ENCODE results near the gene SGIP1.

Gene SGIP1

GRCh38 chr1:66685670-66686069 lies 151.7 kb downstream of the SGIP1 start:
- Histone ChIP-seq H3K4me1 (ENCODE audit: insufficient read depth, low read length, severe bottlenecking) (no peaks in the 10 kb centered on the region), H3K9me2 (ENCODE audit: low read depth, low read length) (no peaks in the 10 kb centered on the region), H3K27ac (ENCODE audit: low read depth, low read length, poor library complexity, severe bottlenecking) (no peak overlapping the region), H2AFZ (ENCODE audit: low read length) (no peak overlapping the region), H3K36me3 (ENCODE audit: insufficient read depth, low read length) (no peaks in the 10 kb centered on the region), H3K9ac (ENCODE audit: low read length) (no peak overlapping the region), H3K9me3 (ENCODE audit: low read length) (peaks cover 4% of the 10 kb centered on the region; the same call in 1 of the 2 replicates), H3K4me2 (ENCODE audit: low read length) (no peak overlapping the region), H3K79me2 (ENCODE audit: insufficient read depth, low read length) (no peaks in the 10 kb centered on the region), H4K20me1 (ENCODE audit: insufficient read depth, low read length) (no peaks in the 10 kb centered on the region), H3K4me3 (ENCODE audit: low read depth, low read length, poor library complexity, severe bottlenecking) (no peak overlapping the region), H3K27me3 (ENCODE audit: insufficient read depth, low read length) (peaks cover 6% of the 10 kb centered on the region; the same call in 1 of the 2 replicates), H3F3A (ENCODE audit: insufficient read depth, low read length) (no peaks in the 10 kb centered on the region)
- TF ChIP-seq EZH2 (IDR thresholded peaks at IDR 0.05; ENCODE audit: borderline replicate concordance, low read length), result no peak
- no peak for TF ChIP-seq CTCF (IDR thresholded peaks at IDR 0.05; ENCODE audit: low read length)

- H3K27ac ChIP-seq (ENCODE audit: low read depth, low read length, poor library complexity, severe bottlenecking), result no peak overlapping the region
- H3K4me1 ChIP-seq (ENCODE audit: insufficient read depth, low read length, severe bottlenecking), result no peaks in the 10 kb centered on the region
- H3K4me2 ChIP-seq (ENCODE audit: low read length), result no peak overlapping the region
- no peaks in the 10 kb centered on the region for H3K36me3 ChIP-seq (ENCODE audit: insufficient read depth, low read length)
- no peaks in the 10 kb centered on the region for H3K9me2 ChIP-seq (ENCODE audit: low read depth, low read length)
- H3K27me3 ChIP-seq (ENCODE audit: insufficient read depth, low read length), result peaks cover 6% of the 10 kb centered on the region; the same call in 1 of the 2 replicates
- H3K9ac ChIP-seq (ENCODE audit: low read length), result no peak overlapping the region
- no peaks in the 10 kb centered on the region for H3F3A ChIP-seq (ENCODE audit: insufficient read depth, low read length)
- no peak overlapping the region for H2AFZ ChIP-seq (ENCODE audit: low read length)
- no peak overlapping the region for H3K4me3 ChIP-seq (ENCODE audit: low read depth, low read length, poor library complexity, severe bottlenecking)
- H4K20me1 ChIP-seq (ENCODE audit: insufficient read depth, low read length), result no peaks in the 10 kb centered on the region
- H3K79me2 ChIP-seq (ENCODE audit: insufficient read depth, low read length), result no peaks in the 10 kb centered on the region
- H3K9me3 ChIP-seq (ENCODE audit: low read length), result peaks cover 4% of the 10 kb centered on the region; the same call in 1 of the 2 replicates
- TF ChIP-seq EZH2 (IDR thresholded peaks at IDR 0.05; ENCODE audit: borderline replicate concordance, low read length) (no peak), CTCF (IDR thresholded peaks at IDR 0.05; ENCODE audit: low read length) (no peak)
Observed at GRCh38 chr1:66686406-66686805, 152.5 kb downstream of the SGIP1 start.

- Histone ChIP-seq H3K4me2 (ENCODE audit: low read length) (no peak overlapping the region), H3K36me3 (ENCODE audit: insufficient read depth, low read length) (no peaks in the 10 kb centered on the region), H3K4me3 (ENCODE audit: low read depth, low read length, poor library complexity, severe bottlenecking) (no peak overlapping the region), H3K79me2 (ENCODE audit: insufficient read depth, low read length) (no peaks in the 10 kb centered on the region), H3K9me3 (ENCODE audit: low read length) (peaks cover 4% of the 10 kb centered on the region; the same call in 1 of the 2 replicates), H3K27ac (ENCODE audit: low read depth, low read length, poor library complexity, severe bottlenecking) (no peak overlapping the region), H3K9me2 (ENCODE audit: low read depth, low read length) (no peaks in the 10 kb centered on the region), H4K20me1 (ENCODE audit: insufficient read depth, low read length) (no peaks in the 10 kb centered on the region), H3K27me3 (ENCODE audit: insufficient read depth, low read length) (peaks cover 6% of the 10 kb centered on the region; the same call in 1 of the 2 replicates), H3F3A (ENCODE audit: insufficient read depth, low read length) (no peaks in the 10 kb centered on the region), H3K4me1 (ENCODE audit: insufficient read depth, low read length, severe bottlenecking) (no peaks in the 10 kb centered on the region), H2AFZ (ENCODE audit: low read length) (no peak overlapping the region), H3K9ac (ENCODE audit: low read length) (no peak overlapping the region)
- TF ChIP-seq EZH2 (IDR thresholded peaks at IDR 0.05; ENCODE audit: borderline replicate concordance, low read length), result no peak
- TF ChIP-seq CTCF (IDR thresholded peaks at IDR 0.05; ENCODE audit: low read length), result no peak
Observed at GRCh38 chr1:66687358-66687757, 153.4 kb downstream of the SGIP1 start.
